Parathyroid adenoma (tissue), 2 donors: ENCODE measurements around the gene PLXNB2.

Source experiments
- H2AFZ ChIP-seq: fragments of 300-600 bp; sonication (generic); one replicate; pipeline ENCODE4 v1.7.0; 2017; ENCODE audit warnings: antibody characterized with exemption, mild to moderate bottlenecking
- H3K27ac ChIP-seq: fragments of 300-600 bp; sonication (generic); one replicate; pipeline ENCODE4 v1.7.0; 2017
- H3K27me3 ChIP-seq: fragments of 300-600 bp; sonication (generic); one replicate; pipeline ENCODE4 v1.7.0; 2017; ENCODE audit warnings: low read length; ENCODE audit not compliant: control insufficient read depth, insufficient read depth
- H3K36me3 ChIP-seq: fragments of 300-600 bp; sonication (generic); one replicate; pipeline ENCODE4 v1.7.0; 2017; ENCODE audit warnings: low read length; ENCODE audit not compliant: control insufficient read depth, insufficient read depth
- H3K4me1 ChIP-seq: fragments of 300-600 bp; sonication (generic); one replicate; pipeline ENCODE4 v1.7.0; 2017; ENCODE audit warnings: control low read depth
- H3K4me2 ChIP-seq: fragments of 300-600 bp; sonication (generic); one replicate; pipeline ENCODE4 v1.7.0; 2017; ENCODE audit warnings: low read length
- H3K4me3 ChIP-seq: fragments of 300-600 bp; sonication (generic); one replicate; pipeline ENCODE4 v1.7.0; 2017; ENCODE audit warnings: low read depth, low read length
- H3K79me2 ChIP-seq: fragments of 300-600 bp; sonication (generic); one replicate; pipeline ENCODE4 v1.7.0; 2017; ENCODE audit warnings: control low read depth
- H3K9ac ChIP-seq: fragments of 300-600 bp; sonication (generic); one replicate; pipeline ENCODE4 v1.7.0; 2017; ENCODE audit warnings: mild to moderate bottlenecking
- H3K9me3 ChIP-seq: fragments of 300-600 bp; sonication (generic); one replicate; pipeline ENCODE4 v1.7.0; 2017; ENCODE audit warnings: low read length; ENCODE audit not compliant: control insufficient read depth
- CTCF ChIP-seq: fragments of 300-600 bp; sonication (generic); IDR thresholded peaks from one replicate; pipeline ENCODE4 v1.7.0; 2017; ENCODE audit warnings: antibody characterized with exemption, mild to moderate bottlenecking
- donor health status: primary hyperparathyroidism.

Gene PLXNB2

GRCh38 chr22:50269573-50269969 lies 37.9 kb downstream of the PLXNB2 start:
- H3K36me3 ChIP-seq, result no peaks in the 10 kb centered on the region
- H3K79me2 ChIP-seq, result no peaks in the 10 kb centered on the region
- peak overlapping the region; percentile 11 for H3K4me3 ChIP-seq
- no peaks in the 10 kb centered on the region for H3K27me3 ChIP-seq
- peak overlapping the region; percentile 46 for H2AFZ ChIP-seq
- no peak overlapping the region for H3K9ac ChIP-seq
- peaks cover 3% of the 10 kb centered on the region for H3K4me1 ChIP-seq
- no peak for TF ChIP-seq CTCF
- peak overlapping the region; percentile 66 for H3K4me2 ChIP-seq
- H3K27ac ChIP-seq, result peak overlapping the region; percentile 62
- H3K9me3 ChIP-seq, result no peaks in the 10 kb centered on the region

DNA sequence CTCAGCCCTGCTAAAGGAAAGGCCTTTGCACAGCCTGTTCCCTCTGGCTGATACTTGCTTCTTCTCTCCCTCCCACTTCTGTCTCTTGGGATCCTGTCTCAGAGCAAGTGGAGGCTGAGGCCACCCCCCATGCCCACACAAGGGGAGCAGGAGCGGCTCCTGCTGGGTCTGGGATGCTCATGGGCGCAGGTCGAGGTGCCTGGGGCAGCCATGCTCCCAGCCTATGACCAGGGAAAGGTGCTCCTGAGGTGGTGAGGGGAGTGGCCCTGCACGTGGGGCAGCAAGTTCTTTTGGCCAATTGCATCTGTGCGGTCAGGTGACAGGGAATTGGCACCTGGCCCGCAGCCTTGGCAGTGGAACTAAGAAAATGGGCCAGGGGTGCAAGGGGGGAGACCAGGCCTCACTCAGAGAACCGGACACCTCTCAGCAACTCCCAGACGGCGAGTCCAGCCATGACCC lies 38.8 kb downstream of the PLXNB2 start:
- Histone ChIP-seq H3K36me3 (no peaks in the 10 kb centered on the region), H3K27me3 (no peaks in the 10 kb centered on the region), H3K4me2 (peak overlapping the region; percentile 66), H3K4me3 (no peak overlapping the region), H3K27ac (no peak overlapping the region), H2AFZ (no peak overlapping the region), H3K9me3 (no peaks in the 10 kb centered on the region), H3K79me2 (no peaks in the 10 kb centered on the region), H3K9ac (no peak overlapping the region), H3K4me1 (peaks cover 3% of the 10 kb centered on the region)
- no peak for TF ChIP-seq CTCF

DNA sequence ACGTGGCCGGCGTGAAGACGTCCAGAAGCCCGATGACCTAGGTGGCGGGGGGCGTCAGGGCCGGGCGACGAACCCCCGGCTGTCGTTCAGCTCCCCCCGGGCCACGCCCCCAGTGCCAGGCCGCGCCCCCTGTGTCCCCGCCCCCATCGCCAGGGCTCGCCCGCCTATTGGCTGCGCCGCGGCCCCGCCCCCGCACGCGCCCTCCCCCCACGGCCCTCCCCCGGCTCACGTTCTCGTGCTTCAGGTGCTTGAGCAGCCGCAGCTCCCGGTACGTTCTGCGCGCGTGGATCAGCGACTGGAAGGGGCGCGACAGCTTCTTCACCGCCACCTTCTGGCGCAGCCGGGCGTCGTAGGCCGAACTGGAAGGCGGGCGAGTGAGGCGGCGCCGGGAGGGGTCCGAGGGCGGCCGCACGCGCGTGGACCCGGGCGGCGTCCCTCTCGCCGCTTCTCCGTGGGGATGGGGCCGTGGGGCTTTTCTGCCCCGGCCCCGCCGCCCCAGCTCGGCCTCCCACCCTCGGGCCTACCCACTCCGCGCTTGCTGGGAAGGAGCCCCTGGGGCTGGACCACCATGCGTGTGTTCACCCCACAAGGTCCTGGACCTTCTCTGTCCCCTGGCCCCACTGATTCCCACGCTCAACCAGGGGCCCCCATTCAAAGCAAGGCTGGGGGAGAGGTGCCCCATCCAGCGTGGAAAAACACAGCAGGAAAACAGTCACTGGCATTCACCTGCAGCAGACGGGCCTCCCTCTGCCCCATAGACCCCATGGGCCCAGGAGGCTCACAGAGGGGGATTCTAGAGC lies 39.7 kb downstream of the PLXNB2 start:
- H3K4me3 ChIP-seq, result no peak overlapping the region
- H3K9me3 ChIP-seq, result no peaks in the 10 kb centered on the region
- peak overlapping the region; percentile 58 for H3K4me2 ChIP-seq
- H3K9ac ChIP-seq, result no peak overlapping the region
- no peaks in the 10 kb centered on the region for H3K36me3 ChIP-seq
- peaks cover 3% of the 10 kb centered on the region for H3K4me1 ChIP-seq
- H3K27me3 ChIP-seq, result no peaks in the 10 kb centered on the region
- no peak overlapping the region for H3K27ac ChIP-seq
- peak; percentile 16 for TF ChIP-seq CTCF
- H3K79me2 ChIP-seq, result no peaks in the 10 kb centered on the region
- H2AFZ ChIP-seq, result no peak overlapping the region

- Histone ChIP-seq H3K4me2 (peak overlapping the region; percentile 58), H3K9me3 (no peaks in the 10 kb centered on the region), H3K36me3 (no peaks in the 10 kb centered on the region), H2AFZ (no peak overlapping the region), H3K27me3 (no peaks in the 10 kb centered on the region), H3K4me3 (no peak overlapping the region), H3K4me1 (peaks cover 5% of the 10 kb centered on the region), H3K79me2 (no peaks in the 10 kb centered on the region), H3K27ac (no peak overlapping the region), H3K9ac (no peak overlapping the region)
- no peak for TF ChIP-seq CTCF
Measured at GRCh38 chr22:50266994-50267393, 40.5 kb downstream of the PLXNB2 start.
